Panc1 (cell line): ENCODE data around the gene GH2. TPM values are rescaled to one million over a fixed set of nuclear protein-coding genes. Genes with fewer than 3 reads are reported as not detected.
"Not testable (repeated sequence)": the region's sequence is repeated elsewhere in the genome, so short reads cannot be mapped to it uniquely, and the experiment has no call there.

ENCODE experiments used
- ATAC-seq: fragments of 200-7000 bp; cut with Tn5 transposase; 2 replicates; pipeline ENCODE4 v1.9.1; 2020; ENCODE audit warnings: mild to moderate bottlenecking, moderate library complexity
- BruUV-seq: library from RNA; stranded (reverse); fragments of 400-500 nt; replicated peaks from 2 replicates; lab custom pipeline; 2021; lab: Mats Ljungman, UMichigan
- CTCF ChIA-PET: fragments of 300-600 bp; sonication (Branson Sonifier 250); formaldehyde crosslinking; loops from one replicate; lab custom pipeline; 2022; ENCODE audit warnings: antibody characterized with exemption; lab: Charles Lee
- POLR2A ChIA-PET: fragments of 300-600 bp; sonication (Branson Sonifier 250); formaldehyde crosslinking; loops from one replicate; lab custom pipeline; 2022; ENCODE audit warnings: antibody characterized with exemption; lab: Charles Lee
- DNase-seq: peaks from one replicate; pipeline ENCODE4 v3.0.0-alpha.2; 2010; ENCODE audit warnings: low read depth, low spot score
- H3K27ac ChIP-seq: 2 replicates; pipeline ENCODE4 v1.5.1; 2011; ENCODE audit warnings: mild to moderate bottlenecking, low read length, inconsistent platforms
- H3K27me3 ChIP-seq: fragments of 200-500 bp; sonication (Bioruptor generic); 2 replicates; pipeline ENCODE4 v1.6.0; 2014; ENCODE audit warnings: low read length, inconsistent platforms; ENCODE audit not compliant: control insufficient read depth, insufficient read depth
- H3K36me3 ChIP-seq: fragments of 200-500 bp; sonication (Bioruptor generic); 2 replicates; pipeline ENCODE4 v1.5.1; 2014; ENCODE audit warnings: inconsistent platforms, mild to moderate bottlenecking, low read length, moderate library complexity; ENCODE audit not compliant: control insufficient read depth, insufficient read depth
- H3K4me1 ChIP-seq: 2 replicates; pipeline ENCODE4 v1.5.1; 2011; ENCODE audit warnings: inconsistent platforms, mild to moderate bottlenecking, low read length, moderate library complexity; ENCODE audit not compliant: control insufficient read depth, insufficient read depth
- H3K4me3 ChIP-seq, 2 experiments: 2 replicates each; pipeline ENCODE4 v1.5.1; 2011 to 2012; ENCODE audit warnings: low read depth in 2 of 2, low read length in 2 of 2, mild to moderate bottlenecking in 2 of 2, inconsistent platforms in 1 of 2, moderate library complexity in 1 of 2
- H3K9me3 ChIP-seq: fragments of 200-500 bp; sonication (Bioruptor generic); 2 replicates; pipeline ENCODE4 v1.5.1; 2014; ENCODE audit warnings: low read depth, mild to moderate bottlenecking, inconsistent platforms, low read length, moderate library complexity; ENCODE audit not compliant: control insufficient read depth, insufficient read depth
- POLR2AphosphoS5 ChIP-seq: IDR thresholded peaks from 2 replicates; pipeline ENCODE4 v1.6.1; 2012; ENCODE audit warnings: mild to moderate bottlenecking, low read depth, low read length, moderate library complexity
- SIN3A ChIP-seq: IDR thresholded peaks from 2 replicates; pipeline ENCODE4 v1.6.1; 2012; ENCODE audit warnings: low read depth, mild to moderate bottlenecking, low read length, moderate library complexity, borderline replicate concordance; ENCODE audit not compliant: insufficient read depth
- TCF7L2 ChIP-seq: IDR thresholded peaks from 2 replicates; pipeline ENCODE4 v1.6.1; 2011; ENCODE audit warnings: mild to moderate bottlenecking, low read depth, low read length, inconsistent platforms
- in situ Hi-C: cut with HindIII; loops from 2 replicates; pipeline ENCODE4 v1.10.0; 2016; ENCODE audit warnings: low sequenced_read_pairs, low pct_unique_long_range_greater_than_20kb
- intact Hi-C: fragments of 100-400 bp; cut with micrococcal nuclease; formaldehyde crosslinking; loops from one replicate; pipeline ENCODE4 v1.10.0; 2022; ENCODE audit not compliant: unreplicated experiment
- total RNA-seq: library from RNA; stranded (reverse); gene quantifications from one replicate; pipeline ENCODE4 v1.2.1, GENCODE V29; 2021; ENCODE audit not compliant: unreplicated experiment
- TF ChIP-seq, protein P1 (sequence below), 2 experiments: IDR thresholded peaks; 2 replicates each; pipeline ENCODE4 v1.6.1; 2011 to 2012; ENCODE audit warnings: low read depth in 2 of 2, control low read depth in 1 of 2, low read length in 1 of 2, mild to moderate bottlenecking in 1 of 2, moderate library complexity in 1 of 2; ENCODE audit not compliant: insufficient read depth in 1 of 2
- TF ChIP-seq, protein P2 (sequence below): fragments of 450-650 bp; IDR thresholded peaks from 2 replicates; pipeline ENCODE4 v1.5.1; 2017; ENCODE audit warnings: mild to moderate bottlenecking

The GH2 gene
- total RNA-seq, 1 experiment from 2014 or later = not detected

GRCh38 chr17:63911041-63911635, 29.4 kb upstream of the GH2 start, which contains the start of gene CSHL1:
CSHL1 (minus strand) TSS chr17:63911258; CDS start chr17:63911196, 62 bp downstream.
- ChIA-PET CTCF (interaction anchor here (0.5 to 2.0 kb wide), 7 partner anchors 35 to 496 kb away, joined by 3 to 9 read pairs (median 7); no protein-coding TSS in a partner anchor), POLR2A (no interaction called here)
- no peak within 1 kb of the TSS for H3K4me3 ChIP-seq
- H3K36me3 ChIP-seq = no peaks in the 10 kb centered on the region
- no peak within 1 kb of the TSS for H3K27ac ChIP-seq
- no peaks in the 10 kb centered on the region for H3K9me3 ChIP-seq
- DNase-seq = no peak
- intact Hi-C loops (loop anchor here (10.0 kb wide), 3 partner anchors 84 to 224 kb away; partner anchors contain the start of genes ERN1, ICAM2 and PRR29), in situ Hi-C loops (no loop called here)
- no peak for ATAC-seq
- no peaks in the 10 kb centered on the region; the same call in 1 of the 2 replicates for H3K27me3 ChIP-seq
- TF ChIP-seq TCF7L2 (no peak), SIN3A (no peak), POLR2AphosphoS5 (no peak)
- TF ChIP-seq, protein P1, sequence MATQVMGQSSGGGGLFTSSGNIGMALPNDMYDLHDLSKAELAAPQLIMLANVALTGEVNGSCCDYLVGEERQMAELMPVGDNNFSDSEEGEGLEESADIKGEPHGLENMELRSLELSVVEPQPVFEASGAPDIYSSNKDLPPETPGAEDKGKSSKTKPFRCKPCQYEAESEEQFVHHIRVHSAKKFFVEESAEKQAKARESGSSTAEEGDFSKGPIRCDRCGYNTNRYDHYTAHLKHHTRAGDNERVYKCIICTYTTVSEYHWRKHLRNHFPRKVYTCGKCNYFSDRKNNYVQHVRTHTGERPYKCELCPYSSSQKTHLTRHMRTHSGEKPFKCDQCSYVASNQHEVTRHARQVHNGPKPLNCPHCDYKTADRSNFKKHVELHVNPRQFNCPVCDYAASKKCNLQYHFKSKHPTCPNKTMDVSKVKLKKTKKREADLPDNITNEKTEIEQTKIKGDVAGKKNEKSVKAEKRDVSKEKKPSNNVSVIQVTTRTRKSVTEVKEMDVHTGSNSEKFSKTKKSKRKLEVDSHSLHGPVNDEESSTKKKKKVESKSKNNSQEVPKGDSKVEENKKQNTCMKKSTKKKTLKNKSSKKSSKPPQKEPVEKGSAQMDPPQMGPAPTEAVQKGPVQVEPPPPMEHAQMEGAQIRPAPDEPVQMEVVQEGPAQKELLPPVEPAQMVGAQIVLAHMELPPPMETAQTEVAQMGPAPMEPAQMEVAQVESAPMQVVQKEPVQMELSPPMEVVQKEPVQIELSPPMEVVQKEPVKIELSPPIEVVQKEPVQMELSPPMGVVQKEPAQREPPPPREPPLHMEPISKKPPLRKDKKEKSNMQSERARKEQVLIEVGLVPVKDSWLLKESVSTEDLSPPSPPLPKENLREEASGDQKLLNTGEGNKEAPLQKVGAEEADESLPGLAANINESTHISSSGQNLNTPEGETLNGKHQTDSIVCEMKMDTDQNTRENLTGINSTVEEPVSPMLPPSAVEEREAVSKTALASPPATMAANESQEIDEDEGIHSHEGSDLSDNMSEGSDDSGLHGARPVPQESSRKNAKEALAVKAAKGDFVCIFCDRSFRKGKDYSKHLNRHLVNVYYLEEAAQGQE (IDR thresholded peaks at IDR 0.05; ENCODE audit: insufficient read depth in 1 of 2, low read depth in 2 of 2, low read length in 1 of 2) = no peak
- TF ChIP-seq, protein P2, sequence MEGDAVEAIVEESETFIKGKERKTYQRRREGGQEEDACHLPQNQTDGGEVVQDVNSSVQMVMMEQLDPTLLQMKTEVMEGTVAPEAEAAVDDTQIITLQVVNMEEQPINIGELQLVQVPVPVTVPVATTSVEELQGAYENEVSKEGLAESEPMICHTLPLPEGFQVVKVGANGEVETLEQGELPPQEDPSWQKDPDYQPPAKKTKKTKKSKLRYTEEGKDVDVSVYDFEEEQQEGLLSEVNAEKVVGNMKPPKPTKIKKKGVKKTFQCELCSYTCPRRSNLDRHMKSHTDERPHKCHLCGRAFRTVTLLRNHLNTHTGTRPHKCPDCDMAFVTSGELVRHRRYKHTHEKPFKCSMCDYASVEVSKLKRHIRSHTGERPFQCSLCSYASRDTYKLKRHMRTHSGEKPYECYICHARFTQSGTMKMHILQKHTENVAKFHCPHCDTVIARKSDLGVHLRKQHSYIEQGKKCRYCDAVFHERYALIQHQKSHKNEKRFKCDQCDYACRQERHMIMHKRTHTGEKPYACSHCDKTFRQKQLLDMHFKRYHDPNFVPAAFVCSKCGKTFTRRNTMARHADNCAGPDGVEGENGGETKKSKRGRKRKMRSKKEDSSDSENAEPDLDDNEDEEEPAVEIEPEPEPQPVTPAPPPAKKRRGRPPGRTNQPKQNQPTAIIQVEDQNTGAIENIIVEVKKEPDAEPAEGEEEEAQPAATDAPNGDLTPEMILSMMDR = no peak
- no peaks in the 10 kb centered on the region for H3K4me1 ChIP-seq
- BruUV-seq = no TSS peak

DNA sequence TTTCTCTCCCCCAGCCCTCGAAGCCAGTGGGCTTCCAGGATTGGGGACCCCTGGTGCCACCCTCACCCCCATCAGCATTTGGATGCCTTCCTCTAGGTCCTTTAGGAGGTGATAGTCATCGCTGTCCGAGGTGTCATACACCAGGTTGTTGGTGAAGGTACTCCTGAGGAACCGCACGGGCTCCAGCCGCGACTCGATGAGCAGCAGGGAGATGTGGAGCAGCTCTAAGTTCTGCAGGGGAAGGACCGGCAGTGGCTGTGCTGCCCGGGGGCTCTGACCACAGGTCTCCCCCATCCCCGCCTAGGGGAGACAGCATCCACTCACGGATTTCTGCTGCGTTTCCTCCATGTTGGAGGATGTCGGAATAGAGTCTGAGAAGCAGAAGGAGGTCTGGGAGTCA, 28.4 kb upstream of the GH2 start:
- in situ Hi-C loops = no loop called here
- no peak overlapping the region for H3K4me3 ChIP-seq
- TF ChIP-seq, protein P2 = no peak
- TF ChIP-seq SIN3A (no peak), TCF7L2 (no peak)
- no peaks in the 10 kb centered on the region; the same call in 1 of the 2 replicates for H3K27me3 ChIP-seq
- DNase-seq (no peak), ATAC-seq (no peak)
- H3K4me1 ChIP-seq = no peaks in the 10 kb centered on the region
- no peak overlapping the region for H3K27ac ChIP-seq
- ChIA-PET CTCF (interaction anchor here (2.0 kb wide), 1 partner anchor 36 kb away, joined by 8 read pairs; no protein-coding TSS in a partner anchor), POLR2A (no interaction called here)
- H3K9me3 ChIP-seq = no peaks in the 10 kb centered on the region
- intact Hi-C loops = loop anchor here (10.0 kb wide), 3 partner anchors 85 to 225 kb away; partner anchors contain the start of genes ERN1, ICAM2 and PRR29
- H3K36me3 ChIP-seq = no peaks in the 10 kb centered on the region
- no TSS peak for BruUV-seq

GRCh38 chr17:63909586-63909985, 27.8 kb upstream of the GH2 start:
- POLR2A ChIA-PET, H3K4me1 ChIP-seq, H3K9me3 ChIP-seq, in situ Hi-C loops, H3K27ac ChIP-seq, DNase-seq, BruUV-seq, intact Hi-C loops, ATAC-seq, H3K36me3 ChIP-seq, H3K4me3 ChIP-seq, CTCF ChIA-PET, H3K27me3 ChIP-seq: not testable (repeated sequence)
